ENCODE data around the gene MAPK12.

The MAPK12 gene

GRCh38 chr22:50270666-50271394 lies 9.3 kb upstream of the MAPK12 start:
- TF ChIP-seq CTCF (IDR thresholded peaks at IDR 0.05), result no peak

GRCh38 chr22:50269970-50270665 lies 8.6 kb upstream of the MAPK12 start, which contains the start of gene MAPK11:
MAPK11 (minus strand) TSS chr22:50270380; CDS start chr22:50270292, 88 bp downstream.
- no peak for TF ChIP-seq CTCF (IDR thresholded peaks at IDR 0.05)

GRCh38 chr22:50269573-50269969 lies 8.1 kb upstream of the MAPK12 start:
- no peak for TF ChIP-seq CTCF (IDR thresholded peaks at IDR 0.05)

- no peak for TF ChIP-seq CTCF (IDR thresholded peaks at IDR 0.05)
Observed at GRCh38 chr22:50268655-50269113, 7.2 kb upstream of the MAPK12 start.

- TF ChIP-seq CTCF (IDR thresholded peaks at IDR 0.05), result no peak
Observed at GRCh38 chr22:50267591-50268390, 6.3 kb upstream of the MAPK12 start.

GRCh38 chr22:50266994-50267393 lies 5.5 kb upstream of the MAPK12 start:
- no peak for TF ChIP-seq CTCF (IDR thresholded peaks at IDR 0.05)

GRCh38 chr22:50264946-50265669 lies 3.6 kb upstream of the MAPK12 start:
- no peak for TF ChIP-seq CTCF (IDR thresholded peaks at IDR 0.05)

Measured in LNCAP (cell line).